Stimulated activated CD8-positive, alpha-beta memory T cell treated with anti-CD3 and anti-CD28 coated beads, Interleukin-15, amount 100 ng/mL, for 1 hour (primary cell): Measurements from ENCODE around the gene TMCC1.
"Not testable (repeated sequence)": the region's sequence is repeated elsewhere in the genome, so short reads cannot be mapped to it uniquely, and the experiment has no call there.

Source experiments
- DNase-seq: peaks from one replicate; pipeline ENCODE4 v3.0.0-alpha.2; 2020; ENCODE audit warnings: low read depth

Gene TMCC1

DNA sequence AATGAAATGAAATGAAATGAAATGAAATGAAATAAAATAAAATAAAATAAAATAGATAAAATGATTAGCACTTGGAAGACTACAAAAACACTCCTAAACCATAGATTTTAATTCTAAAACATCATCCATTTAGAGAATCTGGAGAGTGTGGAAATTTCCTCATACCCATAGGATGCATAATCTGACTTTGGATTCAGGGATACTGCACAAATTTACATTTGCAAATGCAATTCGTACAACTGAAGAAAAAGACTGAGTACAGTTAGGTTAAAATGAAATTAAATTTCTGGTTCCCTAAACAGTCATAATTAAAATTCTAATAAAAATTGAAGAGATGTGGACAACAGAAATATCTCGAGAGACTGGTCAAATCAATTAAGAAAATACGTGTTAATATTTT, 122.9 kb downstream of the TMCC1 start:
- DNase-seq = no peak

DNA sequence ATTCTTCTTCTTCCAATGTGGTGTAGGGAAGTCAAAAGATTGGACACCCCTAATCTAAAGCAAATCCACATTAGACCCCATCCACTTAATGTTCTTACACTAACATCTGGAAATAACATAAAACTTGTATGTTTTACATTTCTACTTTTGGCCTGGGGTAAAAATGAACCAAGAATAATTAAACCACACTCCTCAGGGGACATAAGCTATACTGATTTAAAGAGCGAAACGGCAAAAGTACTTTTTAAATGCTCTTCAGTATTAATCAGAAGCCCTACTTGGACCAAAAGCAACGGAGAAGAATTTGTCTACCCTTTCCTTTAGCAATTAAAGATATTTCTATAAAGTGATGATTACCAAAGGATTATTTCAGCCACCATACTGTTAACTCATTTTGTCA, 123.9 kb downstream of the TMCC1 start:
- DNase-seq = no peak

DNA sequence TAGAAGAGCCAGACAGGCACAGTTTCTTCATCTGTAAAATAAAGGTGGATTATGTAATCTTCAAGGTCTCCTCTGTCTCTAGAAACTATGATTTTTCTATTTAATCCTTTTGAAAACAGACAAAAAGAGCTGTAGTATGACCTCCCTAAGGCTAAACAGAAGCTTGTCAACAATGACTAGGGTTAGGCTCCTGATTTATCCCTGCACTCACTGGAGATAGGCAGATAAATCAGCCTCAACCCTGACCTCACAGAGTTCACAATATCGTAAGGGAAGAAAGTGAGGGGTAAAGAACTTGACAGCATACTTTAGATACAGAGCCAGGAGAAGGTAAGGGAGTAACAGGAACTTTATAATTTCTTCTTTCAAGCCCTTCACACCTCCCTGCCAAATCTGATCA, 124.8 kb downstream of the TMCC1 start:
- DNase-seq = no peak

DNA sequence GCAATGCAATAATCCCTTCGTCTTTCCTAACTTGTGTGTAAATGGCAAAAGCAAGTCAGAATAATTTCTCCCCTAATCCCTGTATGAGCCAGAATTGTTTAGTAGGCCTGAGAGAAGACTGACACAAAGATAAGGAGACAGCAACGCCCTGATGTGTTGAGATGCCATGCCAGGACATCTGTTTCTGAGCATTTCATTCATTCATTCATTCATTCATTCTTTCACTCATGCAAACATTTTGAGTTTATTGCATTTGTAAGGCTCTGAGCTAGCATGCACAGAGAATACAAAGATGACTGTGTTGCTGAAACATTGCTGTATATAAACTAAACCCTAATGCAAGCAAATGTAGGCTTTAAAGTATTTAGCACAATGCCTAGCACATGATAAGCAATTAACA, 127.4 kb downstream of the TMCC1 start:
- no peak for DNase-seq

DNA sequence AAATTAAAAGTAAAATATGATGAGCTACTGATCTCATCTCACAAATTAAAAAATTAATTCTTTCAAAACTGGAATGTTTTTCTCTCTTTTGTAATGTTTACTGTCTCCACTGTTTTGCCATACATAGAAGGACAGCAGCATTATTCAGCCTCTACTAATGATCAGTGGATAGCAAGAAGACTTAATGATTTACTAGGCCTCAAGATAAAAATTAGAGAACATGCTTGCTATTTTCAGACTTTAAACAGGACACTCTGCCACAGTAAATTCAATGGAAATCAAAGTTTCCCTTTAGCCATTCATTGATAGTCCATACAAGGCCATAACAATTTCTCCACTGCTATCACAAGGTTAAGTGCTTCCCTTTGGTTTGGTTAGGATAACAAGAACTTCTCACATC, 129.4 kb downstream of the TMCC1 start:
- DNase-seq = no peak

DNA sequence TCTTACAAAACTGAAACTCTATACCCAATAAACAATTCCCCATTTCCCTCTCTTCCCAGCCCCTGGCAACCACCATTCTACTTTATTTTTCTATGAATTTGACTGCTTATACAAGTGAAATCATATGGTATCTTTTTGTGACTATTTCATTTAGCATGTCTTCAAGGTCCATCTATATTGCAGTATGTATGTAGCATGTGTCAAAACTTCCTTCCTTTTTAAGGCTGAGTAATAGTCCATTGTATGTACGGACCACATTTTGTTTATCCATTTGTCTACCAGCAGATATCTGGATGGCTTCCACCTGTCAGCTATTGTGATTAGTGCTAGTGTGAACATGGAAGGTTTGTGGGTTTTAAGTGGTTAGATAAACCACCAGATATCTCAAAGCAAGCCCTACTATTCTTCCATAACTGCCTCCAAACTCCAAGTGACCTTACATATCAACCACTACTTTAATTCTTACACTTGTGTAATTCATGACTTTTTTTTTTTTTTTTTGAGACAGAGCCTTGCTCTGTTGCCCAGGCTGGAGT, 134.7 kb downstream of the TMCC1 start:
- no peak for DNase-seq

- DNase-seq = no peak
Observed at GRCh38 chr3:129758306-129758705, 135.2 kb downstream of the TMCC1 start.

GRCh38 chr3:129756871-129757270, 136.6 kb downstream of the TMCC1 start:
- DNase-seq = no peak

DNA sequence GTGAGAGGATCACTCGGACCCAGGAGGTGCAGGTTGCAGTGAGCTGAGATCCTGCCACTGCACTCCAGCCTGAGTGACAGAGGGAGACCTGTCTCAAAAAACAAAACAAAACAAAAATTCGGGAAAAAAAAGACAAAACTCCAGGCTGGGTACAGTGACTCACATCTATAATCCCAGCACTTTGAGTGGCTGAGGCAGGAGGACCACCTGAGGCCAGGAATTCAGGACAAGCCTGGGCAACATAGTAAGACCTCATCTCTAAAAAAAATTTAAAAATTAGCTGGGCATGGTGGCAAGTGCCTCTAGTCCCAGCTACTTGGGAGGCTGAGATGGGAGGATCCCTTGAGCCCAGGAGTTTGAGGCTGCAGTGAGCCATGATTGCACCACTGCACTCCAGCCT, 142.4 kb downstream of the TMCC1 start:
- not testable (repeated sequence) for DNase-seq

DNA sequence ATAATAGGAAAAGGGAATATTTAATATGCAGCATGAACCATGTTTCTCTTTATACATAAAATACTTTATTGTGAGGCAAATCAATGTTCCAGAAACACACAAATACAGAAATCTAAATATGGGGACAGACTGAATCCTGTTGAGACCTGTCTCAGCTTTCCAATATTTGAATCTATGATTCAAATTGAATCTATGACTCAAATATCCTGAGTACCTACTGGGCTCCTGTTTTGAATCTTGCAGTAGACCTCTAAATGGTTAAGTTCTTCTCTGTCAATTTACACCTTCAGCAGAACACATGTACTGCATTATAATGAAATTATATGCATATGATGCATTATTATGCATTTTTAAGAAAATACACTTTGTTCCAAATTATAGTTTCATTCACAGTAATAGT, 143.8 kb downstream of the TMCC1 start:
- no peak for DNase-seq

DNA sequence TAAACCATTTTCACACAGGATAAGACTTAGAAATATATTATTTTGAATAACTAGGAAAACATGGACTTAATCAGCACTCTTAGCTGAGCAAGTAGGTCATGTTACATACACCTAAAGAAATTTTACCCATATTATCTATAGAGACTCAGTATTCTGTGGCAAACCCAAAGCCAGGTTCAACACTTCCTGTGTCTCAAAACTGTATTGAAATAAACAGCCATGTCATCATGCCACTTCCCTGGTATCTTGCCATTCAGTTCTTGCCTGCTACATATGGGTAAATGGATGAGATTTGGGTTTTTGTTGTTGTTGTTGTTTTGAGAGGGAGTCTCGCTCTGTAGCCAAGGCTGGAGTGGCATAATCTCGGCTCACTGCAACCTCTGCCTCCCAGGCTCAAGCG, 145.5 kb downstream of the TMCC1 start:
- no peak for DNase-seq

GRCh38 chr3:129747136-129747535, 146.4 kb downstream of the TMCC1 start:
- no peak for DNase-seq

DNA sequence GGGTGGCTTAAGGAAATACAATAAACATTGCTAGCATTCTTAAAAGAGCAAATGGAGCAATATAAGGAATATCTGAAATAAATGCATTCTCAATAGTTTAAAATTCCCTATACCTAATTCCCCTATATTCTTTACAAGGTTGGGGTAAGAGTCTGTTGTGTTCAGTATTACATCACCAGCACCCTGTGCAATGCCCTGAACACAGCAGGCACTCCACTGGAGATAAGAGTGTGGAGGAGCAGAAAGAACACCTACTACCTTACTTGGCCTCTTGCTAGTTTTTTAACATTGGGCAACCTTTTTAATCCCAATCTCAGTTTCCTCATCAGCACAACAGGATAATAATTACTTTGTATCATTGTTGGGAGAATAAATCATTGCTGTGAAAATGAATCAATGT, 146.9 kb downstream of the TMCC1 start:
- no peak for DNase-seq

- no peak for DNase-seq
Observed at GRCh38 chr3:129745253-129745652, 148.3 kb downstream of the TMCC1 start.

GRCh38 chr3:129741794-129742193, 151.7 kb downstream of the TMCC1 start:
- no peak for DNase-seq

DNA sequence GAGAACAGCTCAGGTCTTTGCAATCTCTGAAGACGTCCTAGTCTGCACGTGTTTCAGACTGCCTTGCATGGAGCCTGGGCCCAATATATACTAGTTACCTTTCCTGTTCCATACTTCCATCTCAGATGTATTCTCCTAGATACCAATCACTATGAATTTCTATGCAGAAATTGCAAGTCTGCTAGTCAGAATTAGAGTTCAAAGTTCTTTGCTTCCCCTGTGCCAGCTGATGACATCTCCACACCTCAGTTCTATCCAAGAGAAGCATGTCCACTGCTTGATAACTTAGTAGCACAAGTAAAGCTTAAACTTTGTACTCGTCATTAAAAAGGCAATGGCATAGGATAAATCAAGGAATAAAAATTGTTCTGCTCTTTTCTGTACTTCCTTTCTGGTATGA, 153.4 kb downstream of the TMCC1 start:
- no peak for DNase-seq

- no peak for DNase-seq
Observed at GRCh38 chr3:129739634-129740033, 153.9 kb downstream of the TMCC1 start.

DNA sequence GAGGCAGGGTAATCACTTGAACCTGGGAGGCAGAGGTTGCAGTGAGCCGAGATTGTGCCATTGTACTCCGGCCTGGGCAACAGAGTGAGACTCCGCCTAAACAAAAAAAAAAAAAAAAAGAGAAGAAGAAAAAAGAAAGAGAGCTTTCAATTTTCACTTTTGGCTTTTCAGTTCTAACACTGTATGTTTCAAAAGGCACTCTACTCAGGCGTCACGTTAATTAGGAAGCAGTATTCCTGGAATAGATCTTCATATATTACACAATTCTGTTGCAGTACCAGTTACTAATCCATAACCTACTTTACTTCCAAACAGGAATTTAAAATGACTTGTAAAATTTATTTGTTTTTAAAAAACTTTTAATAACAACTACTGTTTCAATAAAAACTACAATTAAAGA, 155.3 kb downstream of the TMCC1 start:
- no peak for DNase-seq

GRCh38 chr3:129736070-129736469, 157.4 kb downstream of the TMCC1 start:
- no peak for DNase-seq

DNA sequence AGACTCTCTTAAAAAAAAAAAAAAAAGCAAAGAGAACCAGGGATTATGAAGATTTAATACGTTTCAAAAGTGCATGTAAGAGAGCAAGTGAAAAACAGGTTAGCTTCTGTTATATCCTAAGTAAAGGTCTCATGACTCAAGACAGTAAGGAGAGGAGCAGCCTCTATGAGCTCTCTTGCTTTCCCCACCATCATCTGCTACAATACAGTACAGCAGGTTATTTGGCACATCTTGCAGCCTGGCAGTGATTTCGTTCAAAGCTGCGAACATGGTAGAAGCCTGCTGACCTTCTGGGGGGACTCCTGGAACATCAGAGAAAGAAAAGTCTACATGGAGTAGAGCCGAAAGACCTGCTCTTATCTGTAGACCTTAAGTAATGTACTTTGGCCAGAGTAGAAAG, 157.9 kb downstream of the TMCC1 start:
- DNase-seq = no peak

DNA sequence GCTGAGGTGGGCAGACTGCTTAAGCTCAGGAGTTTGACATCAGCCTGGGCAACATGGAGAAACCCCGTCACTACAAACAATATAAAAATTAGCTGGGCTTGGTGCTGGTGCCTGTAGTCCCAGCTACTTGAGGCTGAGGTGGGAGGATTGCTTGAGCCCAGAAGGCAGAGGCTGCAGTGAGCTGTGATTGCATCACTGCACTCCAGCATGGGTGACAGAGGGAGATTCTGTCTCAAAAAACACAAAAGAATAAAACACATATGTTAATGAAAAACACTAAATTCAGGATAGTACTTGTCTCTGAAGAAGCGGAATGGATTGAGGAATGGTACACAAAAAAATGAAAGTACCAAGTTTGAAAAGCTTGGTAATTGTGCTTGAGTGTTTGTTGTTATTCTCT, 159.1 kb downstream of the TMCC1 start:
- DNase-seq = no peak

- no peak for DNase-seq
Observed at GRCh38 chr3:129732200-129732876, 161.2 kb downstream of the TMCC1 start.

- no peak for DNase-seq
Observed at GRCh38 chr3:129727707-129728106, 165.8 kb downstream of the TMCC1 start.

DNA sequence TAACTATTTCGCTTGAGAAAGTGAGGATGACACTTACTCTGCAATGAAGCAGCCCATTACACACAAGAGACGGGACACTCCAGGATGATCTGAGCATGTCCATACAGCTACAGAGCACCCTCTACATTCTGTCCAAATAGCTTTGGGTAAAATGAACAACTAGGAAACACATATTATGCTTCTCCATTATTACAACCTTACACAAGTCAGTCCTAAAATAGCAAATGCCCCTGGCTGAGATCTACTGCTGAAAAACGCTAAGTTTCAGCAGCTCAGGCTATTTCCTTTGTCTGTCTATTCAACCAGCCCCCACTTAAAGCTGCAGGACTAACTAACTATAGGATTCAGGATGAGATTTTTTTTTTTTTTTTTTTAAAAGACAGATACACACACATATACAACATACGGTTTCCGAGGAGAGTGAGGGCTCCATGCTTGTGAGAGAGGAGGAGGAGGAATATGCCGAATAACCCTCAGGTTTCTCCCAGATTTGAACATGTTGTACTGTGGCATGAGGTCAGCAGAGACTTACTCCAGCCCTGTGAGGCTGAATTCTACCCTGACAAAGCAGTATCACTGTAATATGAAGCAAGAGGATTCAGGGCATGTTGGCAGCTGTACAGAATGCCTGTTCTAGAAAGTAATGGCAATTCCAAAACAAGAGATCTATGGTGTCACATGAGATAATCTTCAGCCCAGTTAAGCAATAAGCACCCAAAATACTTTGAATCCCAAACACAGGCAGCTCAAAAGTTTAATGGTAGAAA, 169.8 kb downstream of the TMCC1 start:
- DNase-seq = no peak
